ENCODE measurements around the gene FREM1.

The FREM1 gene

DNA sequence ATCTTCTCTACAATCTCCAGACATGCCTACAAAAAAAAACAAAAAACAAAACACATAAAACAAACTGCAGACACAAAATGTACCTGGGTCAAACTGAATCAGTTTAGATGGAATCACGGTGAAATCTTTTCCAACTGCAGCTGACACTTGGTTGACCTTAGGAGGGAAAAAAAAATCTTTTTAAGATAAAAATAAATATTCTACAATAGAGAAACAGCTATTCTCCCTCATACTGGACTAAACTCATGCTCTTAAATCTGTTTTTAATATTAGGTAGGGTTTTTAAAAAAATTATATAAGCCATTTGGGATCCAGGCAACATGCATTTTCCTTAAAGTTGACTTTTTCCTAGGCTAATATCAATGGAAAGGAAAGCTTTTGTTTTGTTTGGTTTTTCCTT, 153.9 kb downstream of the FREM1 start:
- no peak for DNase-seq (ENCODE audit: low read depth in 2 of 2)

DNA sequence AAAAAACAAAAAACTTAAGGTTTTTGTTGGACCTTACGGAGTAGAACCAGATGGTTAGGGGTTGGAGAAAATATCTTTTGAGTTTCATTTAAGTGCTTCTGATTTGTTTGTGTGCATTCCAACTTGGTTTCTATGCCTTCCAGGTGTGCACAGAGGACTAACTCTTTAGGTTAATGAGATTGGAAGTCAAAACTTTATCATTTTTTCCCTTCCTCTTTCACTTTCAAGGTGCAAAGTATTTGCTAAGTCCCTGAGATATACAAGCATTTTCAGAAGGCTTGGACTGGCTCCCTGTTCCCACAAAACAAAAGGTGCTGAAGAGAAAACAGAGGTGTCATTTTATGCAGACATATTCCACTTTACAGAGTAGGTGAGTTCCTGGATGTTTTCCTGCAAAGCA, 157.4 kb downstream of the FREM1 start:
- no peak for DNase-seq (ENCODE audit: low read depth in 2 of 2)

GRCh38 chr9:14752271-14752670, 158.0 kb downstream of the FREM1 start:
- no peak for DNase-seq (ENCODE audit: low read depth in 2 of 2)

- DNase-seq (ENCODE audit: low read depth in 2 of 2): no peak
These were observed 159.4 kb downstream of the FREM1 start for GRCh38 chr9:14750821-14751220.

- DNase-seq (ENCODE audit: low read depth in 2 of 2): no peak
These were observed 160.5 kb downstream of the FREM1 start for GRCh38 chr9:14749741-14750211.

DNA sequence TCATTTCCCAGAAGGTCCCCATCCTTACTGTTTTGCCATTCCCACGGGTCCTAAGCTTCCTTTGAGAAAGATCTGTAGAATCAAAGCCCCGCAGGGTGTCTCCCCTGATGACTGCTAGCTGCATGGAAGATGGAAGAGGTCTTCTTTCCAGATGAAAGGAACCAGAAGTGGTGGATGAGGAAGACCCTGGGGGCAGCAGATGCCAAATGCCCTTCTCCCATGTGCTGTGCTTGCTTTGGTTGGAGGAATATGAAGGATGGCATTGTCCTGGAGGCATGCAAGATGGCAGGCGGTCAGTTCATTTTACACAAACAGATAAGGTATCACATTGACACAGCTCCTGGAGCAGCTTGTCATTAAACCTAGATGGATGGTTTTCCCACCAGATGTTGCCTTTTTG, 161.9 kb downstream of the FREM1 start:
- no peak for DNase-seq (ENCODE audit: low read depth in 2 of 2)

- DNase-seq (ENCODE audit: low read depth in 2 of 2): no peak
These were observed 163.1 kb downstream of the FREM1 start for GRCh38 chr9:14747111-14747510.

DNA sequence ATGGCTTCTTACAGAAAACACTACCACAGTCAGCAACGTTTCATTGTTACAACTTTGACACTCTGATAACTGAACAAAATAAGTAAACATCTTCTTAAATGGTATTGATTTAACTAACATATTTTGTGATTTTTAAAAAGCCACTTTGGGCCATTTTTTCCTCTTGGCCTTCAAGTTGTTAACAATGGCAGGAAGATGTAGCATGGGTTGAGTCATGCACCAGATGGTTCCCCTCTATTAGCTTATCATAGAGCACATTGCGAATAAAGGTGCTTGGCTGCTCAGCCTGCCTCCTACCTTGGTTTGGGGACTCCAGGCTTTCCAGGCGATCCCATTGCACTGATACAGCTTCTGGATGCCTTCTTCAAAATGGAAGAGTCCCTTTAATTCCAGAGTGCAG, 163.6 kb downstream of the FREM1 start:
- DNase-seq (ENCODE audit: low read depth in 2 of 2): no peak

DNA sequence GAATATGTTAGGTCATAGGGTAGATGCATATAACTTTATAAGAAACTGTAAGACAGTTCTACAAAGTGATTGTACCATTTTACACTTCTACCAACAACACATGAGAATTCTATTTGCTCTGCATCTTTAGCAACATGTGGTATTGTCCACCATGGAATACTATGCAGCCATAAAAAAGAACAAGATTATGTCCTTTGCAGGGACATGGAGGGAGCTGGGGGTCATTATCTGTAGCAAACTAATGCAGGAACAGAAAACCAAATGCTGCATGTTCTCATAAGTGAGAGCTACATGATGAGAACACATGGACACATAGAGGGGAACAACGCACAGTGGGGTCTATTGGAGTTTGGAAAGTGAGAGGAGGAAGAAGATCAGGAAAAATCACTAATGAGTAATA, 165.5 kb downstream of the FREM1 start:
- DNase-seq (ENCODE audit: low read depth in 2 of 2): no peak

DNA sequence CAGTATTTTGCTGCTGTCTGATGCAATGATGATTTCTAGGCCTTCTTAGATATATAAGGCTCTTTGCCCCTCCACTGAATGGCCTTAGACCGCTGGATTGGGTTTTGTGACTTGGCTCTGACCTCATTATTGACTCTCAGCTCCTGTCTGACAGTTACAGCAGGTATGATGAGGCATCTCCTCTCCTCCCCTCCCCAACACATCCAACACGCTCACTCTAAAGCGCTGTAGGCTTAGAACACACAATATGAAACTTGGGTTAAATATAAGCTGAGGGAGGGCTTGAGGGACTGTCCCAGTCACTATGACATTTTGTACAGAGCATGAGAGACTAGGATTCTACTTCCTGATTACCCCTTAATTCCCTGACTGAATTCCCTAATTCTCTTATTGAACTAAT, 168.9 kb downstream of the FREM1 start:
- no peak for DNase-seq (ENCODE audit: low read depth in 2 of 2)

DNA sequence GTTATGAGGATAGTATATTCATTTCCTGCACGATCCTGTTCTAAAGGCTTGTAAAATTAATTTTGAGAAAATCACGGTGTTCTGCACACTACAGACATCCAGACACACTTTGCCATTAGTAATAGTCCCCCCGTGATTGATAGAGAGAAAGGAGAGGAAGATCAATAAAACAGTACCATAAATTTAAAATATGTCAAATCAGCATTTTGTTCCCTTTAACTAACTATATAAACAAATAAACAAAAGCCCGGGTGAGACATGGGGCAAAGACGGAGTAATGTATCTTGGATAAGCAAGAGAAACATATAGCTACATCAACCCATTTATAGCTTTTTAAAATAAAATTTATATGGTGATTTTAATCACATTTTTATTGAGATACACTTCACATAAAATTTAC, 177.1 kb downstream of the FREM1 start:
- no peak for DNase-seq (ENCODE audit: low read depth in 2 of 2)

- no peak for DNase-seq (ENCODE audit: low read depth in 2 of 2)
These were observed 178.8 kb downstream of the FREM1 start for GRCh38 chr9:14731294-14731981.

GRCh38 chr9:14730461-14730898, 179.7 kb downstream of the FREM1 start:
- DNase-seq (ENCODE audit: low read depth in 2 of 2): no peak

- no peak for DNase-seq (ENCODE audit: low read depth in 2 of 2)
These were observed 186.9 kb downstream of the FREM1 start for GRCh38 chr9:14723301-14723700.

DNA sequence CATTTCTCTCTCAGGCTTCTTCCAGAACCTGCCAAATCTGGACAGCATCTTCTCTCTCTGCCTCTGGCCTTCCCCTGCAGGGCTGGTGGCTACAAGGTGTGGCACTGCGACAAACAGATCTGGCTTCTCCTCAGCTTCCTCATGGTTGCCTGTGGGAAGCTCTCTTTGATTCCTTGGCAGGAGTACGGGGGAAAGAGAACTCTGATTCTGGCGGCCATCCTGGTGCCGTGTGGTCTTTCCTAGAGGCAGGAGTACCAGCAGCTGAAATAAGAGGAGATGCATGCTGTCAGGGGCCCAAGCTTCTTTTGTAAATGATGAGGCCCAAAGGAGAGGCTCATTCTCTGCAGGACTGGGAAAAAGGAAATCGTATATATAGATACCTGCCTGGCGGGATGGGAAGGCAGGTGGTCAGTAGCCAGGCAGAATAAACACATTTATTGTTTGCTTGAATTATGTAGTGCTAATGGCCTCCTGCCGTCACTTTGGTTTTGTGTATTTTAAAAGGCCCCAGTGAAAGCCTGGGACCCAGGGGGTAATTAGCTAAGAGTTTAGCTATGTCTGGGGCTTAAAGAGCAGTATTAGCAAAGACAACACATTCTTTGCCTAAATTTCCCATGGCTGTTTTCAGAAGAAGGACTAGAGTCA, 187.7 kb downstream of the FREM1 start, which contains the start of gene CER1:
Gene CER1 (minus strand): TSS at position 343 of the 645 bp plus-strand sequence. CDS start 61 bp downstream, at position 282.
- no peak for DNase-seq (ENCODE audit: low read depth in 2 of 2)

- no peak for DNase-seq (ENCODE audit: low read depth in 2 of 2)
These were observed 190.9 kb downstream of the FREM1 start for GRCh38 chr9:14719231-14719923.

GRCh38 chr9:14715102-14715501, 195.1 kb downstream of the FREM1 start:
- DNase-seq (ENCODE audit: low read depth in 2 of 2): no peak

- DNase-seq (ENCODE audit: low read depth in 2 of 2): no peak
These were observed 197.0 kb downstream of the FREM1 start for GRCh38 chr9:14713187-14713767.

DNA sequence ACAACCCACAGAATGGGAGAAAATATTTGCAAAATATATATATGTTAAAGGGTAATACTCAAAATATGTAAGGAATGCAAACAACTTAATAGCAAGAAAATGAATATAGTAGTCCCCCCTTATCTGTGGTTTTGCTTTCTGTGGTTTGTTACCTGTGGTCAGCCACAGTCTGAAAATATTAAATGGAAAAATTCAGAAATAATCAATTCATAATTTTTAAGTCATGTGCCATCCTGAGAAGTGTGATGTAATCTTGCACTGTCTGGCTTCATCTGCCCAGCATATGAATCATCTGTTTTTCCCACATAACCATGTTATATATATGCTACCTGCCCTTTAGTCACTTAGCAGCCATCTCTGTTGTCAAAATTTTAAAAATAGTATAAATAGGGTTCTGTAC, 199.4 kb downstream of the FREM1 start:
- DNase-seq (ENCODE audit: low read depth in 2 of 2): no peak

DNA sequence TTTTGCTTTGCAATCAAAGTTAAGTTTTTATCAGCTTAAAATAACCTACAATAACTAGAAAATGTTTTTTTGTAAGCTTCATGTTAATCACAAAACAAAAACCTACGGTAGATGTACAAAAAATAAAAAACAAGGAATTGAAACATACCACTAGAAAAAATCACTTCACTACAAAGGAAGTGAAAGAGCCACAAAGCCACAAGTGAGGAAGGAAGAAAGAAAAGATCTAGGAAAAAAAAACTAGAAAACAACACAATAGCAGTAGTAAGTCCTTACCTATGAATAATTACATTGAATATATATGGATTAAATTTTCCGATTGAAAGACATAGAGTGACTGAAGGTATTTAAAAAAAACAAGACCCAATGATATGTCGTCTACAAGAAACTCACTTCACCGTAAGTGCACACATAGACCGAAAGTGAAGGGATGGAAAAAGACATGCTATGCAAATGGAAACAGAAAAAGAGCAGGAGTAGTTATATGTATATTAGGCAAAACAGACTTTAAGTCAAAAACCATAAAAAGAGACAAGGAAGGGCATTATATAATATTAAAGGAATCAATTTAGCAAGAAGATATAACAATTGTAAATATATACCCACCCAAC, 203.6 kb downstream of the FREM1 start:
- DNase-seq (ENCODE audit: low read depth in 2 of 2): no peak

DNA sequence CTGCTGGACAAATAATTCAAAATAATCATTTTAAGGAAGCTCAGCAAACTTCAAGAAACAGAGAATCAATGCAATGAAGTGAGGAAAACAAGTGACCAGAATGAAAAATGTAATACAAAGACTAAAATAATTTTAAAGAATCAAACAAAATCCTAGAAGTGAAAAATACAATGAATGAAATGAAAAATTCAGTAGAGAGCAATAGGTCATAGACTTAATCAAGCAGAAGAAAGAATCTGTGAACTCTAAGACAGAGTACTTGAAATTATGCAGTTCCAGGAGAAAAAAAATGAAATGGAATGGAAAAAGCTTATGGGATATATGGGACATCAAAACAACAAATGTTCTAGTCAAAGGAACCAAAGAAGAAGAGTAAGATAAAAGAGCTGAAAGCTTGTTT, 205.1 kb downstream of the FREM1 start:
- no peak for DNase-seq (ENCODE audit: low read depth in 2 of 2)

DNA sequence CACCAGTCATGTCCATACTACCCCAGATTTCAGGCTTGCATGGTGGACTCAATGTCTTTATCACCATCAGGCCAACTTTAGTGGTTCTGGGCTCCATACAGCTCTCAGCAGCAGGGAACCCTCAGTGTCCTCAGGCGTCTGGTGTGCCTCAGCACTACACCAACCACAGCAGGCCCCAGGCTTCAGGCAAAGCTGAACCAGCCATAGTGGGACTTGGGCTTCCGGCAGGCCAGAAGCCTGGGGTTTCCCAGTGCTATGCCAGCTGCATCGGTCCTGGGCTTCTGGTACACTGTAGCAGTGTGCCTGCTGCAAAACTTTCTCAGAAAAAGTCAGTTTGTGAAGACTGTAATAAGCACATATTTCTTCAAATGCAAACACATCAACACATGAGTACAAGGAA, 205.9 kb downstream of the FREM1 start:
- DNase-seq (ENCODE audit: low read depth in 2 of 2): no peak
